MCF 10A (cell line): ENCODE data around the gene PBX1. TPM values are rescaled to one million over a fixed set of nuclear protein-coding genes. Genes with fewer than 3 reads are reported as not detected.

ENCODE experiments used
- BruUV-seq: library from RNA; stranded (reverse); fragments of 400-500 nt; replicated peaks from 2 replicates; lab custom pipeline; 2021; lab: Mats Ljungman, UMichigan
- CTCF ChIA-PET: fragments of 300-600 bp; sonication (Branson Sonifier 250); formaldehyde crosslinking; extraction: SDS; loops from one replicate; lab custom pipeline; 2021; ENCODE audit warnings: antibody characterized with exemption, inconsistent platforms; lab: Yijun Ruan, JAX
- POLR2A ChIA-PET: fragments of 300-600, 350-650 bp; sonication (Branson Sonifier 250); formaldehyde crosslinking; extraction: SDS; loops from one replicate; lab custom pipeline; 2020; ENCODE audit warnings: antibody characterized with exemption, inconsistent platforms; lab: Yijun Ruan, JAX
- DNase-seq: peaks from one replicate; pipeline ENCODE4 v3.0.0-alpha.2; 2018; ENCODE audit not compliant: unreplicated experiment
- H3K27ac Mint-ChIP-seq: one replicate; pipeline ENCODE4 v1.8.0; 2022; ENCODE audit warnings: mild to moderate bottlenecking, low read depth, mixed read lengths; ENCODE audit not compliant: unreplicated experiment
- H3K27me3 Mint-ChIP-seq: one replicate; pipeline ENCODE4 v1.8.0; 2022; ENCODE audit warnings: mixed read lengths; ENCODE audit not compliant: insufficient read depth, unreplicated experiment
- H3K36me3 Mint-ChIP-seq: one replicate; pipeline ENCODE4 v1.8.0; 2022; ENCODE audit warnings: mild to moderate bottlenecking, moderate library complexity, mixed read lengths; ENCODE audit not compliant: insufficient read depth, unreplicated experiment
- H3K4me1 Mint-ChIP-seq: one replicate; pipeline ENCODE4 v1.8.0; 2022; ENCODE audit warnings: mixed read lengths; ENCODE audit not compliant: insufficient read depth, unreplicated experiment
- H3K4me3 Mint-ChIP-seq: one replicate; pipeline ENCODE4 v1.8.0; 2022; ENCODE audit warnings: mild to moderate bottlenecking, moderate library complexity, mixed read lengths; ENCODE audit not compliant: unreplicated experiment
- H3K9me3 Mint-ChIP-seq: one replicate; pipeline ENCODE4 v1.8.0; 2022; ENCODE audit warnings: mixed read lengths; ENCODE audit not compliant: unreplicated experiment
- intact Hi-C: fragments of 100-400 bp; cut with micrococcal nuclease; formaldehyde crosslinking; loops from 2 replicates; pipeline ENCODE4 v1.14.1; 2022
- total RNA-seq: library from RNA; stranded (reverse); gene quantifications from 2 replicates; pipeline ENCODE4 v1.2.3, GENCODE V29; 2022
- TF ChIP-seq, protein P1 (sequence below): fragments of 200-600 bp; IDR thresholded peaks from one replicate; pipeline ENCODE4 v1.8.0; 2022; ENCODE audit warnings: antibody characterized with exemption, mild to moderate bottlenecking; ENCODE audit not compliant: unreplicated experiment

Gene PBX1
- total RNA-seq, 1 experiment from 2014 or later, result 5.8 TPM

DNA sequence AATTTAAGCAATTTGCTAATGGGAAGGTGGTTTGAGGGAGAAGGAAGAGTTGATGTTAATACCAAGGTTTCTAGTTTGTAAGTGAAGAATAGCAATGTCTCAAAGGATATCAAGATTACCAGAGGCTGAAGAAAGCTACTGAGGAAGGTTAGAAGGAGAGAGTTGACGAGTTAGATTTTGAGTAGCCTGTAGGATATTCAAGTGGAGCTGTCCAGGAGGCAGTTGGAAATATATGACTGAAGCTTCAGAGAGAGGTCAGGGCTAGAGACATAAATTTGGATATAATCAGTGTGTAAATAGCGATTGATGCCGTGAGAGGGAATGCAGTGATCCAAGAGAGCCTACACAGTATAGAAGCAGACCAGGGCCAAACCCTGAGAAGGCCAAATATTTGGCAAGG lies 48.4 kb downstream of the PBX1 start:
- Mint-ChIP-seq H3K4me1 (peaks cover 21% of the 10 kb centered on the region), H3K27ac (no peak overlapping the region), H3K27me3 (no peaks in the 10 kb centered on the region)

DNA sequence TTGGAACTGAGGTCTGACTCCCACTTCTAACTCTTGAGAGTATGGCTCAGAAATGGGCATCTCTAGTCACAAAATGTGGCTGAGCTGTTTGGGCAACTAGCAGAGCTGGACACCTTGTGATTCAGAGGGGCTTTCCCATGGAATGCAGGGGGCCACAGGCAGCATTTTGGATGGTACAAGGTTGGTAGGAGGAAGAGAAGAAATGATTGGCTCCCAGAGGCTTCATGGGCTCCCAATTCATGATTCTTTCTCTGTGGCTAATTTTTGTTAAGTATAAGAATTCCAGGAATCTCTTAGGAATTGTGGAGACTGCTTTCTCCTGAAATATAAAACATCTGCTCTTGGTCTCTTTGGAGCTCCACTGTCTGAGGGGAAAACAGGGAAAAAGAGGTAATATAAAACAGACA lies 49.7 kb downstream of the PBX1 start:
- H3K9me3 Mint-ChIP-seq, result no peaks in the 10 kb centered on the region
- ChIA-PET CTCF (no interaction called here), POLR2A (no interaction called here)
- H3K36me3 Mint-ChIP-seq, result no peaks in the 10 kb centered on the region
- no peak overlapping the region for H3K4me3 Mint-ChIP-seq
- peaks cover 26% of the 10 kb centered on the region for H3K4me1 Mint-ChIP-seq
- intact Hi-C loops, result no loop called here
- no peak for DNase-seq
- no peak overlapping the region for H3K27ac Mint-ChIP-seq
- no peaks in the 10 kb centered on the region for H3K27me3 Mint-ChIP-seq
- no TSS peak for BruUV-seq
- TF ChIP-seq, protein P1, sequence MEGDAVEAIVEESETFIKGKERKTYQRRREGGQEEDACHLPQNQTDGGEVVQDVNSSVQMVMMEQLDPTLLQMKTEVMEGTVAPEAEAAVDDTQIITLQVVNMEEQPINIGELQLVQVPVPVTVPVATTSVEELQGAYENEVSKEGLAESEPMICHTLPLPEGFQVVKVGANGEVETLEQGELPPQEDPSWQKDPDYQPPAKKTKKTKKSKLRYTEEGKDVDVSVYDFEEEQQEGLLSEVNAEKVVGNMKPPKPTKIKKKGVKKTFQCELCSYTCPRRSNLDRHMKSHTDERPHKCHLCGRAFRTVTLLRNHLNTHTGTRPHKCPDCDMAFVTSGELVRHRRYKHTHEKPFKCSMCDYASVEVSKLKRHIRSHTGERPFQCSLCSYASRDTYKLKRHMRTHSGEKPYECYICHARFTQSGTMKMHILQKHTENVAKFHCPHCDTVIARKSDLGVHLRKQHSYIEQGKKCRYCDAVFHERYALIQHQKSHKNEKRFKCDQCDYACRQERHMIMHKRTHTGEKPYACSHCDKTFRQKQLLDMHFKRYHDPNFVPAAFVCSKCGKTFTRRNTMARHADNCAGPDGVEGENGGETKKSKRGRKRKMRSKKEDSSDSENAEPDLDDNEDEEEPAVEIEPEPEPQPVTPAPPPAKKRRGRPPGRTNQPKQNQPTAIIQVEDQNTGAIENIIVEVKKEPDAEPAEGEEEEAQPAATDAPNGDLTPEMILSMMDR, result no peak

More for the DNA sequence above, 48.4 kb downstream of the PBX1 start:
- ChIA-PET POLR2A (interaction anchor here (0.7 kb wide), 2 partner anchors 42 to 176 kb away, joined by 3 read pairs; no protein-coding TSS in a partner anchor), CTCF (interaction anchor here (0.5 to 1.1 kb wide), 4 partner anchors 9 to 1628 kb away, joined by 3 read pairs; no protein-coding TSS in a partner anchor)
- intact Hi-C loops, result no loop called here
- Mint-ChIP-seq H3K4me3 (no peak overlapping the region), H3K9me3 (no peaks in the 10 kb centered on the region), H3K36me3 (no peaks in the 10 kb centered on the region)
- DNase-seq, result no peak
- BruUV-seq, result no TSS peak
- TF ChIP-seq, protein P1, result no peak

DNA sequence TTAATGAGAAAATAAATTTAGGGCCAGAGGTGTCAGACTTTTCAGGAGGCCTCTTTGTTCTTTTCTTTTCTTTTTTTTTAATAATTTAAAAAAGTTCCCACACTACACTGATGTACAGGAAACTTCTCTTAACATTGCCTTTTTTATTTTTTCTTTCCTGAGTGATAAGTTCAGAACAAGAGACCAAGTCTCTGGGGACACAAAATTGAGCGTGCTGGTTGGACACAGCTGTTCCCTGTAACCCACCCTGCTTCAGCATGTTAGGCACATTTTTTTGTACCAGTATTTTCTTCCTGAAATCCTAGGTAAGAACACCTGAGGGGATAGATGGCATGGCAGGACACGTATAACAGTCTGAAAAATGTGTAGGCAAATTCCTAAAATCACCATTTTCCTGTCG lies 50.1 kb downstream of the PBX1 start:
- no peak for DNase-seq
- peaks cover 29% of the 10 kb centered on the region for H3K4me1 Mint-ChIP-seq
- no peaks in the 10 kb centered on the region for H3K36me3 Mint-ChIP-seq
- ChIA-PET POLR2A (no interaction called here), CTCF (no interaction called here)
- no peak overlapping the region for H3K4me3 Mint-ChIP-seq
- intact Hi-C loops, result no loop called here
- no peaks in the 10 kb centered on the region for H3K9me3 Mint-ChIP-seq
- TF ChIP-seq, protein P1, result no peak
- no TSS peak for BruUV-seq
- H3K27ac Mint-ChIP-seq, result no peak overlapping the region
- no peaks in the 10 kb centered on the region for H3K27me3 Mint-ChIP-seq

DNA sequence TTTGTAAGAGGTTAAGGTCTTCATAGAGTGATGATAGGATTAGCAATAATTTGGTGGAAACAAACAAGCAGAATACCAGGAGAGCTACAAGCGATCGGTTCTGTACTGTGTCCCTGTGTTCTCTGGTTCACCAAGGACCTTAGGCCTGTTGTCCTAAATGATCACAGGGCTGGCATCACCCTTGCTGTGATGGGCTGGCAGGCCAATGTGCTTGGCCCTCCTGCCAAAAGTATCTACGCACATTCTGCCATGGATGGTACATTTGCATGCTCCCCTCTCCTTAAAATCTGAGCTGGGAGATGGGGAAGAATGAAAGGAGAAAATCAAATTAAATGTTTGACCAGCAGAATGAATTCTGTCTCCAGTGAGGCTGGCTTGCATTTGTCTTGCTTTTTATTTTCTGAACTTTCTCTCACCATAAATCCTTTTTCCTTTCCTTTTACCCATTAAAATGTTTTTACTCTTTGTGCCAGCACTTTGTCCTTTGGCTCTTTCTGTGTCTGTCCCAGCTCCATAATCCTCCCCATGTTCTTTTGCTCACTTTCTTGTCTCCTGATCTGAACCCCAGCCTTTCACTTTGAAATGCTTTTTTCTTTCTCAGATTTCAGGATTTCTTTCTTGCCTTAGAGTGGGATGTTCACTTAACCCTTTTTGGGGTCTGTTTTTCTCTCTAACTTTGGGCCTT lies 51.7 kb downstream of the PBX1 start:
- TF ChIP-seq, protein P1, result no peak
- H3K4me3 Mint-ChIP-seq, result no peak overlapping the region
- ChIA-PET POLR2A (interaction anchor here (0.8 to 6.3 kb wide), 5 partner anchors 9 to 173 kb away, joined by 3 to 65 read pairs (median 22); partner anchors contain the start of gene PBX1), CTCF (interaction anchor here (0.6 to 3.5 kb wide), 6 partner anchors 9 to 374 kb away, joined by 3 to 23 read pairs (median 5); no protein-coding TSS in a partner anchor)
- H3K27ac Mint-ChIP-seq, result no peak overlapping the region
- BruUV-seq, result no TSS peak
- peaks cover 25% of the 10 kb centered on the region for H3K4me1 Mint-ChIP-seq
- H3K27me3 Mint-ChIP-seq, result no peaks in the 10 kb centered on the region
- no peaks in the 10 kb centered on the region for H3K9me3 Mint-ChIP-seq
- DNase-seq, result no peak
- no peaks in the 10 kb centered on the region for H3K36me3 Mint-ChIP-seq
- intact Hi-C loops, result loop anchor here (1.0 to 10.0 kb wide), 2 partner anchors 52 to 296 kb away; no protein-coding TSS in a partner anchor
